ENCODE data around the gene MEF2B.

MEF2B gene

DNA sequence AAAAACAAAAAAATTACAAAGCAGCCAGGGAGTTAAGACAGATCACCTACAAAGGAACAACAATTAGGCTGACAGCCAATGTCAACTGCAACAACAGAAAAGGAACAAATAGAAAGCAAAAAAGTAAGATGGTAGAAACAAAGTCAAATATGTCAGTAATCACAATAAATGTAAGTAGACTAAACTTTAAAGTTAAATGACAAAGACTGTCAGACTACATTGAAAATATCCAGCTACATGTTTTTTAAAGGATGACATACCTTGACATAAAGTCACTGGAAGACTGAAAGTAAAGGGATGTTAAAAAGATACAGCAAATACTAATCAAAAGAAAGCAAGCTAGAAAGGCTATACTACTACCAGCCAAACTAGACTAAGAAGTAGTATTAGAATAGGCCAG, 46.7 kb downstream of the MEF2B start:
- DNase-seq (ENCODE audit: low read depth) = no peak
- TF ChIP-seq, protein P1, sequence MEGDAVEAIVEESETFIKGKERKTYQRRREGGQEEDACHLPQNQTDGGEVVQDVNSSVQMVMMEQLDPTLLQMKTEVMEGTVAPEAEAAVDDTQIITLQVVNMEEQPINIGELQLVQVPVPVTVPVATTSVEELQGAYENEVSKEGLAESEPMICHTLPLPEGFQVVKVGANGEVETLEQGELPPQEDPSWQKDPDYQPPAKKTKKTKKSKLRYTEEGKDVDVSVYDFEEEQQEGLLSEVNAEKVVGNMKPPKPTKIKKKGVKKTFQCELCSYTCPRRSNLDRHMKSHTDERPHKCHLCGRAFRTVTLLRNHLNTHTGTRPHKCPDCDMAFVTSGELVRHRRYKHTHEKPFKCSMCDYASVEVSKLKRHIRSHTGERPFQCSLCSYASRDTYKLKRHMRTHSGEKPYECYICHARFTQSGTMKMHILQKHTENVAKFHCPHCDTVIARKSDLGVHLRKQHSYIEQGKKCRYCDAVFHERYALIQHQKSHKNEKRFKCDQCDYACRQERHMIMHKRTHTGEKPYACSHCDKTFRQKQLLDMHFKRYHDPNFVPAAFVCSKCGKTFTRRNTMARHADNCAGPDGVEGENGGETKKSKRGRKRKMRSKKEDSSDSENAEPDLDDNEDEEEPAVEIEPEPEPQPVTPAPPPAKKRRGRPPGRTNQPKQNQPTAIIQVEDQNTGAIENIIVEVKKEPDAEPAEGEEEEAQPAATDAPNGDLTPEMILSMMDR (IDR thresholded peaks at IDR 0.05; ENCODE audit: low read depth, low read length, missing control alignments) = no peak
- H3K4me3 ChIP-seq (ENCODE audit: low read depth, low read length) = no peak overlapping the region

DNA sequence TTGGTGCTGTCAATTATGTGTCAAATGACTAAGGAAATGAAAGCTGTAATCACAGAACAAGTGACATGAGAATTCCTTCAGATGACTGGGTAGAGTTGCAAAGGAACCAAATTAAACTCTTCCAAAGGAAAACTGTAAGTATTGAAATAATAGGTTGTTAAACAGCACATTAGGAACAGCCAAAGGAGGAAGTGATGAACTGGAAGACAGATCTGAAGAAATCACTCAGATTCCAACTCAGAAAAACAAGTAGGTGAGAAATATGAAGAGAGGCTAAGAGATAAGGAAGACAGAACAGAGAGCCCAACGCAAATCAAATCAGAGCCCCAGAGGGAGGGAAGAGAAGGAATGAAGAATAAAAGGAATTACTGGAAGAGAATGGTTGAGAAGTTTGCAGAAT, 47.2 kb downstream of the MEF2B start:
- no peak for DNase-seq (ENCODE audit: low read depth)
- TF ChIP-seq, protein P1 (IDR thresholded peaks at IDR 0.05; ENCODE audit: low read depth, low read length, missing control alignments) = no peak
- H3K4me3 ChIP-seq (ENCODE audit: low read depth, low read length) = no peak overlapping the region

DNA sequence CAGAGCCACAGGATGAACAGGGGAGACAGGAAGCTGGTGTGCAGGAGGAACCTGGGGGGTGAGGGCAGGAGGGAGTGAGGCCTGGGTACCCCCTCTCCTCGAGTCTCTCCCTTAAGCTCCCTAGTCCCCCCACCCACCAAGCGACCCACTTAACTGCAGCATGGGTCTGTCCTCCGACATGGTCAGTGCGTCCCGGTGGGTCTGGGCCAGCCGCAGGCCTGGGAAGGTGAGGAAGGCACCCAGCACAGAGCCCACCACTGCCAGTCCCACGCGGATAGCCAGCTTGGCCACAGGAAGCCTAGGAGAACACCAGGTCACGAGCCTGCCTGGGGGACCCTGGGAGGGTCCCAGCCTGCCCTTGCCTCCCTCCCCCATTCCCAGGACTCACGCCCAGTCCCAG, 48.7 kb downstream of the MEF2B start:
- DNase-seq (ENCODE audit: low read depth) = no peak
- H3K4me3 ChIP-seq (ENCODE audit: low read depth, low read length) = no peak overlapping the region
- TF ChIP-seq, protein P1 (IDR thresholded peaks at IDR 0.05; ENCODE audit: low read depth, low read length, missing control alignments) = no peak

GRCh38 chr19:19120308-19121231, 49.5 kb downstream of the MEF2B start:
- TF ChIP-seq, protein P1 (IDR thresholded peaks at IDR 0.05; ENCODE audit: low read depth, low read length, missing control alignments) = no peak
- no peak overlapping the region for H3K4me3 ChIP-seq (ENCODE audit: low read depth, low read length)
- DNase-seq (ENCODE audit: low read depth) = no peak

DNA sequence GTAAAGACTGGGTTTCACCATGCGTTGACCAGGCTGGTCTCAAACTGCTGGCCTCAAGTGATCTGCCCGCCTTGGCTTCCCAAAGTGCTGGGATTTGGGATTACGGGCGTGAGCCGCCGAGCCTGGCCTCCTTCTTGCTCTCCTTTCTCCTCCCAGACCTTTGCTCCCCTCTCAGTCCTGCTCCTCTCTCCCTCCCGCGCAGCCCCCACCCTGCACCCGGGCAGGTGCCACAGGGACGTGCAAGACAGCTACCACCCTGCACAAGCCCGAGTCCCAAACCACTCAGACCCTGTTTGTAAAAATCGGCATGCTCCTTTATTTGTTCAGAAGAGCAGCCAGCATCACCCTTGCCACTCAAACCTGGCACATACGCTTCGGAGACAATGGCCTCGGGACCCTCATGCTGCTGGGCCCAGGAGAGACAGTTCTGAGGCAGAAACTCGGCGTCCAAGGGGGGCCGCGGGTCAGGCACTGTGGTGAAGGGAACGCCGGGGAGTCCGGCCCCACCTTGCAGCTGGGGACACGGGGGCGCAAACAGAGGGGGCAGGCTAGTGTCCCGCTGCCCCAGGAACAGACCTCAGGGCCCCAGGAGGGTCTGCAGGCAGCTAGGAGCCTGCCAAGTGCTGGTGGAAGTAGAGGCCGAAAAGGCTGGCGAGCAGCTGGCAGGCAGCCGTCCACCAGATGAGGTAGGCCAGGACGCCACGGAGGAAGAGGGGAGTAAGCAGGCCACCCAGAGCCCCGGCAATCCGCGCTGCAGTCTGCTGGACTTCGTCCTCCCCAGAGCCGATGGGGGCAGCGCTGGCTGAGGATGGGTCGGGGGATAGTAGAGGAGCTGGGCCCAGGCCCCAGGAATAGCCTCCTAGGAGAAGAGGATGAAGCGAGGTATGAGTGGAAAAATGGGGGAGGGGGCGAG, 50.5 kb downstream of the MEF2B start:
- DNase-seq (ENCODE audit: low read depth) = no peak
- no peak overlapping the region for H3K4me3 ChIP-seq (ENCODE audit: low read depth, low read length)
- TF ChIP-seq, protein P1 (IDR thresholded peaks at IDR 0.05; ENCODE audit: low read depth, low read length, missing control alignments) = no peak

DNA sequence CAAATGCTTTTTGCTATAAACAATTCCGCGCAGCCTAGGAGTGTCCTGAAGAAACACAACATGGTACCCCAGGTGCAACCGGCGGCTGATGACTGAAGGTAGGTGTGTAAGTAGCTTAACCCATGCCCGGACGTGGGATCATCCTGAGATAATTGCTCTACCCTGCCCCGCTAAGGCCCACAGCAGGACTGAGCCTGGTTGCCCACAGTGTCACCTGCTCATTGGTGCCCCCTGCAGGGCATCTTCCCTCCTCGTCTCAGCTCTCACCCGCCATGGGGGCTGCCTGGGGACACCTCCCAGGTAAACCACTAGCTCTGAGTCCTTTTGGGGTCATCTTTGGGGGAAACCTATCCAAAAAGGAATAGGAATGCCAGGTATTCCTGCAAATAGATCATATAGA, 54.1 kb downstream of the MEF2B start:
- peak; percentile 21 for DNase-seq (ENCODE audit: low read depth)
- TF ChIP-seq, protein P1 (IDR thresholded peaks at IDR 0.05; ENCODE audit: low read depth, low read length, missing control alignments) = peak; percentile 81
- no peak overlapping the region for H3K4me3 ChIP-seq (ENCODE audit: low read depth, low read length)
